GM21786 (cell line): ENCODE results near the gene TPM4.

Source experiments
- ATAC-seq: cut with Tn5 transposase; IDR thresholded peaks from one replicate; pipeline ENCODE4 v1.9.1; 2021; ENCODE audit not compliant: unreplicated experiment

TPM4 gene

DNA sequence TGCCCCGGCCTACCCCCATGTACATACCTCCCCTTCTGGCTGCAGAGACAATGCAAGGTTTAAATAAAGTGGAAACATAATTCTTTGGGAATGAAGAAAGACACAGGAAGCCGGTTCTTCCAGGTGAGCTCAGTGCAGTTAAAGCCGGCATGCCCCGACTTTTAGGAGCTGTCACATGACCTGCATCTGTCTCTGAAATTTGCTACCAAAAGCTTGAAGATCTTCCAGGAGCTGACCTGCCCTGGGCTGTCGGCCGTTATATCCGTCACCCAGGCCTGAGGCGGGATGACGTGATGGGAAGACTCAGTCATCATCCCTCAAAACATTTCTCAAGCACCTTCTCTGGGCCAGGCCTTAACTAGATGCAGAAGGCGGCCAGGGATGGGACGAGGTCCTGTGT is 45.7 kb downstream of the TPM4 start:
- ATAC-seq: no peak

DNA sequence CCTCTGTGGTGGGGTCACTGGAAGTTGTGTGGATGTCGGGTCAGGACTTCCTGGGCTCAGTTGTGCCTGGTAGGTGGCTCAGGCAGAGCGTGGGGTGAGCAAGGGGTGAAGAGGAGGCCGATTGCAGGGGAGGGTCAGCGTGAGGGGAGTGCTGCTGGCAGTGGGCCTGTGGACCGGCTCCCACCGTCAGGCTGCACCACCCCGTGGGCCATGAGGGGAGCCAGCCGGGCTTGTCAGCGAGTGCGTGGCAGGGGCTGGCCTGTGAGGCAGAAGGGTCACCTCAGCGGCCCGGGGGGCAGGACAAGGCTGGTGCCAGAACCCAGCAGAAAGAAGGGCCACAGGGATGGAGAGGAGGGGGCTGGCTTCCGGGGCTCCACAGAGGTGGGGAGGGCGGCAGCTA is 48.7 kb downstream of the TPM4 start:
- ATAC-seq: no peak

DNA sequence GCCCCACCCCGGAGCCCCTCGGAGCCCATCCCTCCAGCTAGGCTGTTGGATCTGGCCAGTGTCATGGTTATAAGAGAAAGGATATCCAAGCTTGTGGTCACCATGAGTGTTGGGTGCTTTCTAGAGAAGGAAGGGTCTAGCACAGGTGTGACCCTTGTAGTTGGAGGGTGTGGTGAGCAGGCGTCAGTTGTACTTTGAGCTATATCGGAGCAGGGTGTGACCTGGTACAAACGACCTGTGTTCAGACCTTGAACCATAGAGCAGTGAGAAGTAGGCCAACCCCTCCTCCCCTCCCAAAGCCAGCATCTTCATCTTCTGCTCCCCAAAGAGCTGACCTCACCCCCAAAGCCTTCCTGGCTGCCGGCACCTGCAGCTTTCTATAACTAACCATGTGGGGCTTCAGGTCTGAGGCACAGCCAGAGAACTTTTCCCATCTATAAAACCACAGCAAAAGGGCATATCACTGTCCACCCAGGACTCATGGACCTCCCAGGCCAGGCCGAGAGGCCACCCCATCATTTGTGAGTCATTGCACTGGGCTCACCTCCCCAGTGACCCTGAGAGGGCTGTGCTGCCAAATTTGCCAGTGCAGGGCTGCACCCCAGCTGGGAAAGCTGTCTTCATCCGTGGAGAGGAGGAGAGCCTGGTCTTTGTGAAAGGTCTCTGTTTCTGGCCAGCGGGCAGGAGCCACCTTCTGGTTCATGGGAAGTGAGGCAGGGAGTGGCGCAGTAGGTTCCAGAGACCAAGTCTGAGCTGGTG is 49.6 kb downstream of the TPM4 start:
- ATAC-seq: no peak

DNA sequence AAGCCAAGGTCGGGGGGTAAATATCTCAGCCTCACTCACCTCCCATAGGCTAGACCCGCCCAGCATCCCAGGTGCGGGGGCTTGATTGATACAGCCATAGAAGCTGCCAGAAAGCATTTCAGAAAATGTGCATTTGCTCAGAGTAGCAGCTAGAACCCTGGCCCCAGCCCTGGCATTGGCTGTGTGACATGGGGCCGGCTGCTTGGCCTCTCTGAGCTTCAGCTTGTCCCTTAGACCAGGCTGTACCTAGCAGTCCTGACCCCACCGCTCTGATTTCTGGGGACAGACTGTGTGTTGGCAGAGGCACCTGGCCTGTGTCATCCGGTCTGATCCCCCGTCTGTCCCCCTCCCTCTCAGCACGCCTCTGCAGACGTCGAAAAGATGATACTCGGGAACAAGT is 50.8 kb downstream of the TPM4 start:
- ATAC-seq: no peak

DNA sequence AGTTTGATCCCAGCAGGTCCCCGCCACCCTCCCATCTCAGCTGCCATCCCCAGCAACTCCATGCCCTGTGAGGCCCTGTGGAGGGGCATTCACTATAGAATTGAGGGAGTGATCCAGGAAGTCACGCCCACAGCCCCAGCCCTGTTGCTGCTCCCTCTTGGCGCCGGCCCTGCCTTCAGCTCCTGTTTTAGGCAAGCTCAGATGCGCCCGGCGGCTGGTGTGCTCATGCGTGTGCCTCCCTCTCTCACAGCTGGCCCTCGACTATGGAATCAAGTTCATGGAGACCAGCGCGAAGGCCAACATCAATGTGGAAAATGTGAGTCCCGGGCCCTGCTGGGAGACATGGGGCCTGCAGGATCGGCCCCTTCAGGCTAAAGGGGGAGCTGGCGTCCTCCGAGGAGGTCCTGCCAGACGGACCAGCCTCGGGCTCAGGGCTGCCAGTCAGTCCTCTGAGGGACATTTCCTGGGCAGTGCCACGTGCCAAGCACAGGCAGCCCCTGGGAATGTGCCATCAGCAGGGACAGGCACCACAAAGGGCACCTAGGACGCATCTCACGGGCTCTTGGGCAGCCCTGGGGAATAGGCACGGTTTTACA is 51.6 kb downstream of the TPM4 start:
- ATAC-seq: no peak

DNA sequence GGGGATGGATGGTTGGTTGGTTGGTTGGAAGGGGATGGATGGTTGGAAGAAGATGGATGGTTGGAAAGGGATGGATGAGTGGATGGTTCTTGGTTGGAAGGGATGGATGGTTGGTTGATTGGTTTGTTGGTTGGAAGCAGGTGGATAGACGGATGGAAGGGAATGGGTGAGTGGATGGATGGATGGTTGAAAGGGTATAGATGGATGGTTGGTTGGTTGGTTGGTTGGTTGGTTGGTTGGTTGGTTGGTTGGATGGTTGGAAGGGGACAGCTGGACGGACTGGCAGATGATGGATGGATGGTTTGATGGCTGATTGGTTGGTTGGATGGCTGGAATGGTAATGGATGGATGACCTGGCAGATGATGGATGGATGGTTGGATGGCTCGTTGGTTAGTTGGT is 55.4 kb downstream of the TPM4 start:
- no peak for ATAC-seq

DNA sequence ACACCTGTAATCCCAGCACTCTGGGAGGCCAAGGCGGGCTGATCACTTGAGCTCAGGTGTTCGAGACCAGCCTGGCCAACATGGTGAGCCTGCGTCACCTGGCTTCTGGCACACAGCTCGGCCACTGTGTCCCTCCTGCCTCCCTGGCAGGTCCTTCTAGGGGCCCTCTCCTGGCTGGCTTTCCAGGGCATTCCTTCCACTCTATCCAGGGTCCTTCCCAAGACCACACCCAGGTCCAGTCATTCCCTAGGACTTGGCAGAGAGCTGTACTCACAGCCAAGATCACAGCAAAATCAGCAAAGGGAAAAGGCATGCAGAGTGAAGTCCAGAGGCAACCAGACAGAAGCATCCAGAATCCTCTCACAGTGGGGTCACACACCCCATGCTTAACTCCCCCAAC is 57.5 kb downstream of the TPM4 start:
- no peak for ATAC-seq

DNA sequence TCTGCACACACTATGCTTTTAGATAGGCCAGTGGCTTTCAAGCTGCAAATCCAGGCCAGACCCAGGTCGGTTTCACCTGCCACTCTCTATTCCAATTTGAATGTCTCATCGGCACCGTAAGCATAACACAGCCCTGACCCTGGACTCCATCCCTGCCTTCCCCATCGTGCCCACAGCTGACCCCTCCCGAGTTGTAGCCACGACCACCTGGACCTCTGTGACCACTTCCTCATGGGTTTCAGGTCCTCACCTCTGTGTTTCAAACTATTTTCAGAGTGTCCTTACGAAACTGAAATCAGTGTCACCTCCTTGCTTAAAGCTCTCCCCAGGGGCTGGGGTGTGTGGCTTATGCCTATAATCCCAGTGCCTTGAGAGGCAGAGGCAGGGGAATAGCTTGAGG is 58.2 kb downstream of the TPM4 start:
- ATAC-seq: no peak

DNA sequence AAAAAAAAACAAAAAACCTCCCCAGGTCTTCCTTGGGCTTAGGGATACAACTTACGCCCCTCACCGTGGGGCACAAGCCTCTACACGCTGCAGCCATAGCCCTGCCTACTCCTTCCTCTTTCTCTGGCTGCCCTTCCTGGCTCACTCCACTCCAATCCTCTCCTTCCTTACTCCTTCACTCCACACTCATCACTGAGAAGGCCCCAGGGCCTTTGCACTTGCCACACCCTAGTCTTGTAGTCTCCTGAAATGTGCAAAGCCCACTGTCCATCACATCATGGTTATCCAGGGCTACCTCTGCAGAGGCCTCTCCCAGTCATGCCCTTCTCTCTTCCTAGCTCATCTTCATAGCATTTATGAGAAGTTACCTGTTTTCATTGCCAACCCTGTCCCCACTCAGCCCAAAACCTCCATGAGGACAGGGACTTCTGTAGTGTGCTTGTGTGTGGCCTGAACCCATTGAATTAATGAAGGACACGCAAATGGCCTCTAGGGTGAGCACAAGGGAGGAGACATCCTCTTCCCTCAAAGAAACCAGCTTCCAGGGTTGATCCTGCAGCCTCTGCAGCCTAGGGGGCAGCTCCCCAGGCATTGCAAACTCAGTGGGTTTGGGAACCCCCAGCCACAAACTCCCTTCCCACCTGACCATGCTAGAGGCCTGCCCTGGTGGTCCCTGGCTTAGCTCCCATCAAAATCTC is 59.3 kb downstream of the TPM4 start:
- ATAC-seq: no peak

DNA sequence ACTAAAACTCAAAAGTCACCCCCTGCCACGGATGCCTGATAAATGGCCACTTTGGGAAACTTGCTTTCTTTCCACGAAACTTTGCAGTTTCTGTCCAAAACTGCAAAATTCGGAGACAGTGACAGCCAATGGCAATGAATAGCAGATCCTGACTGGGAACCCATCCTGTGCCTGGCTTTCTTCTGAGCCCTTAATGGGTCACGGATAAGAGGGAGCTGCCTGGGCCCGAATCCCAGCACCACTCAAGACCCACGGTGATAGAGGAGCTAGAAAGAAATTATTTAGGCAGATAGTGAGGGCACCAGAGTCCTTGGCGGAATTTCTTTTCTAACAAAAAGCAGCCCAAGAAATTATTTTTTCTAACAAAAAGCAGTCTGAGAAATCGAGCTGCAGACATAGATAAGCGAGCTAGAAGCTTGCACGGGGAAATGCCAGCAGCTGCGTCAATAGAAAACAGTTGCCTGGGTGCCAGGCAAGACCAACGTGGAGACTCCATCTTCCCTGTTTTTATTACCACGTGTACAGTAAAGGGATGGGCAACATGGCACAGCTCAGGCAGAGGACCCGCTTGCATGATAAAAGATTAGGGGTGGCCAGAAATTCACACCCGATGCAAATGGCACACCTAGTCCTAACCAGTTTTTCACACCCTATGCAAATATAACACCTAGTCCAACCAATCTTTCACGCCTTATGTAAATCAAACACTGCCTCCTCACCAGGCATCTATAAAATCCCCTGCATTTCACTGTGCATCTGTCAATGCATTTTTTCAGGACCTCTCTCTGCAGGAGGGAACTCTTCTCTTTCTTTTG is 60.1 kb downstream of the TPM4 start:
- no peak for ATAC-seq

DNA sequence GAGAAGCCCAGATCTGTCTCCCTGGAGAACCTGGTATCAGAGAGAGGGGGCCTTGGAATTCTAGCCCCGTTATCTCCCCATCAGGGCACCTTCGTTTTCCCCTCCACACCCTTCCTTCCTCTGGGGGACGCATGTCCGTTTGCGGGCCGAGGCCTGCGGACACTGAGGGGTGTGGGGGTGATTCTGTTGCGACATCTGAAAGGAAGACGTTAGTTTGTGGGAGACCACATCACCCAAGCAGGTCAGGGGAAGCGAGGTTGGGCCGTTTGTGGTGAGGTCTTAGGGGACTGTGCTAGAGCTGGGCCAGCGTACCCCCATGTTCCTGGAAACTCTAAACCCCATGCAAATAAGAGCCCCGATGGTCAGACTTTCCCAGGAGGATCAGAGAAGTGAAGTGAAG is 63.5 kb downstream of the TPM4 start:
- no peak for ATAC-seq

DNA sequence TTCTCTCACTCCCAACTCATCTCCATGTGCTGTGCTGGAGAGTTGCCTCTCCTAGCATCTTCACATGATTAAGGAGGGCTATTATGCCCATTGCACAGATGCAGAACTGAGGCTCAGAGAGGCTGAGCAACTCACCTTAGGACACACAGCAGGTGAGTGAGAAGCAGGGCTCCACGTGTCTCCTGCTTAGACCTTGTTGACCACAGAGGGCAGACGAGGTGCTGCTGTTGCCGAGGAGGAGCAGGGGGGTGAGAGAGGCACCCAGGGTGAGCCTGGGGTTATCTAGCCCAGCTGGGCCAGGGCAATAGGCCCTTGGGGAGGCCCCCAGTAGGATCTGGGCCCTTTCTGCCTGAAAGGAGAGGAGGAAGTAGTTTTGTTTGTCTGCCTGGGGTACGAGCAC is 64.7 kb downstream of the TPM4 start:
- no peak for ATAC-seq

DNA sequence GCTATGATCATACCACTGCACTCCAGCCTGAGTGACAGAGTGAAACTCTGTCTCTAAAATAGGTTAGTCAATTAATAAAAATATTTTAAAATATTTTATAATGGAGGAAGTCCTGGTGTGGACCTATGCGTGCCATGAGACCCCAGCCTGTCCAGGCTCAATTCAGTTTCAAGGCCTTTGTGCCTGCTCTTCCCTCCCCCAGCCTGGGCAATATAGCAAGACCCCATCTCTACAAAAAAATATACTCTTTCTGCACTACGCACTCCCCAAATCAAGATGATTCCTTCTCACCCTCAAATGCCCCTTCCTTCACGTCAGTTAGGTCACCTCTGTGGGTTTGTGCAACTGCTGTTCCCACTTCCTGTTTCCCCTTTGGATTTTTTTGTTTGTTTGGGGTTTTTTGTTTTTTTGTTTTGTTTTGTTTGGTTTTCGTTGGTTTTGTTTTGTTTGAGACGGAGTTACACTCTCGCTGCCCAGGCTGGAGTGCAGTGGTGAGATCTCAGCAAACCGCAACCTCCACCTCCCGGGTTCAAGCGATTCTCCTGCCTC is 65.8 kb downstream of the TPM4 start:
- no peak for ATAC-seq

DNA sequence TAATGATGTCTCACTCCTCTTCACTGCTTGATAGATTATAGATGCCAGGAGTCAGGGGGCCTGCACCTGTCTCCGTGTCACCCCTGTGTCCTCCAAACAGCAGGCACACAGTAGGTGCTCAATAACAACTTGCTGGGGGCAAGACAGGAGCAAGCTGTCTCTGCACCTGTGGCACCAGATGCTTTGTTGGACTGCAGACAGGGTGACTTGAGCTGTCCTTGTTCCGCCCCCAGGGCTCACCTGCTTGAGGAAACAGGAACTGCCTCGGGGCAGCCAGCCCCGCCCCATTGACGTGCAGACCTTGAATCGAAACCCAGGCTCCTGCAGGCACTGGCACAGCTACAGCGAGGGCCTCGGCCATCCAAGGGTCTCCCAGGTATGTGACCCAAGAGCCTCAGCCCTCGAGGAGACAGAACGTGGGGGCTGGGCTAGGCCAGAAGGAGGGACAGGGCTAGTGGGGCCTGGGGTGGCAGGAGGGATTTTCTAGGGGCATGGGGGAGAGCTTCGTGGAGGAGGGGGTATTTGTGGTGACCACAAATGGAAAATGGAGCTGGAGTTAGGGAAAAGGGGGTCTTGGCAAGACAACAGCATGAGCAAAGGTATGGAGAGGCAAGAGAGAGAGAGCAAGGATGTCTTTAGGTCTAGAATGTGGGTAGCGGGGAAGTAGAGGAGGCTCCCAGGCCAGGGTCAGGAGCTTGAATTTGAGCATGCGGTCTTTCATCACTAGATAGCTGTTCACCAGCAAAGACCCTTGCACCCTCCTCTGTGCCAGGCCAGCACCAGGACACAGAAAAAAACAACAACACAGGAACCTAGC is 67.3 kb downstream of the TPM4 start, which contains the start of gene HSH2D:
HSH2D (plus strand) TSS at position 287 of the 817 bp plus-strand sequence. CDS start 5,066 bp downstream, outside the sequence.
- peak; percentile 62 for ATAC-seq

DNA sequence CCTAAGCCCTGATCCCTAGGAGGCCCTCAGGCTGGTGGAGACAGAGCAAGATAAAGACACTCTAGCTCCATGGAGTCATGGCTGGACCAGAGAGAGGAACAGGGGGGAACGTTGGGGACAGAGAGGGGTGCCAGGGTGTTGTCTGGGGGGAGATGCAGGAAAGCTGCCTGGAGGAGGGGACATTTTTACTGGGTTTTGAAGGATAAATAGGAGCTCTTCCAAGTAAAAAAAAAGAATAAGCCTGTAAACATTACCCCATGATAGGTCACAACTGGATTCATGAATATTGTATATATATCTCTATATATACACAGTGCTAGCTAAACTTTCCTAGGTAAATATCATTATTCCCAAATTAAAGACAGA is 67.9 kb downstream of the TPM4 start:
- no peak for ATAC-seq

DNA sequence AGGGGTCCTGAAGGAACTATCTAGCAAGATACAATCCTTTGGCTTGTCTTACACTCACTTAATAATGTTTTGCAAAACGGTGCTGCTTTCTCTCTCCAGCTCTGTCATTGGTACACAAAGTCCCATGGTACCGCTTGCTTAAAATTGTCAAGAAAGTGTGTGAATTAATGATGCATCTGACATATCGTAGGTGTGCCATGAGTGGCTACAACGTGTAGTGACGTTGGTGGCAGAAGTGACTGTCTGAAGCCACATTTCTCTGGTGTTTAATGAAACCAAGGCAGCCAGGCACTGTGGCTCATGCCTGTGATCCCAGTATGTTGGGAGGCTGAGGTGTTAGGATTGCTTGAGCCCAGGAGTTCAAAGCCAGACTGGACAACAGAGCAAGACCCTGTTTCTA is 69.8 kb downstream of the TPM4 start:
- ATAC-seq: no peak

DNA sequence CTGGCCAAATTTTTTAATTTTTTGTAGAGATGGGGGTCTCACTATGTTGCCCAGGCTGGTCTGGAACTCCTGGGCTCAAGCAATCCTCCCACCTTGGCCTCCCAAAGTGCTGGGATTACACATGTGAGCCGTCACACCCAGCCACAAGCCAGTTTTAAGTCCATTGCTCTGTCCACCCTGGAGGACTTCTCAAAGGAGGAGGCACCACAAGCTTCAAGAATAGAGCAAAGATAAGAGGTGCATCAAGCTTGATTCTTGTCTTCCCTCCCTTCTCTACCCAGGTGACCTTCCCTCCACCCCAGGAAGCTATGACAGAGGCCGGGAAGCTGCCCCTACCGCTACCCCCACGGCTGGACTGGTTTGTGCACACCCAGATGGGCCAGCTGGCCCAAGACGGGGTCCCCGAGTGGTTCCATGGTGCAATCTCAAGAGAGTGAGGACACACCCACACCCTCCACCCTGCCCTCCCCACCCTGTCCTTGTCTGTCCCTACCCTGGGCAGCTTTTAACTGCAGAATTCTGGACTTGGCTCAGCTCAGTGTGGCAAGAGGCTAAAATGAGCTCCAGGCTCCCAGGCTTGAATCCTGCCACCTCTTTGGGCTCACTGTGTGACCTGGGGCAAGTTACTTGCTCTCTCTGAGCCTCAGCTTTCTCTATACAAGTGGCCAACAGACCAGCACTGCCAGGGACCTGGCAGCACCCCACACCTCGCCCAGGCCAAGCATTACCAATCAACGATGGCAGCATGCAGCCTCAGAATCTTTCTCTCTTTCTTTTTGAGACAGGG is 72.3 kb downstream of the TPM4 start:
- no peak for ATAC-seq
